ENCODE results near the gene WNT3A. TPM values are rescaled to one million over a fixed set of nuclear protein-coding genes. Genes with fewer than 3 reads are reported as not detected.

The WNT3A gene
- total and polyA plus RNA-seq, 9 of the 15 experiments (the other 6 are each of a cell fraction or from before 2014, with no cell fraction given) = not detected

DNA sequence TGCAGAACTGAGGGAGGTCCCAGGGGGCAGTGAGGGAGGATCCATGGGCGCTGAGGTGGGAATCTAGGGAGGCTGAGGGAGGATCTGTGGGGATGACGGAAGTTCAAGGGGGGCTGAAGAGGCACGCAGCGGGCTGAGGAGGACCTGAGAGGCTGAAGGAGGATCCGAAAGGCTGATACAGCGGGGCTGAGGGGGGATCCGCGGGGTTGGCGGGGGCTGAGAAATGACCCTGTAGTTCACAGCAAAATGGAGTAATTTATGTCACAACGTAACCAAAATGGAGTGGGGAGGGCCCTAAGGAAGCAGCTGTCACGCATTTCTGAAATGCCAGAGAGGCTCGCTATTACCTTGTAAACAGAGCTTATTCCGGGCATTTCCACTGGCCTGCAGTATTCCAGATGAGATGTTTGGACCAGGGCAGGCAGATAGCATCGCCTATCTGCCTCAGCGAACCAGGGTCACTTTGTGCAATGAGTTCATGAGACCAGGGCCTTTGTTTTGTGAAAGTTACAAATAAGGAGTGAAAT lies 103.2 kb downstream of the WNT3A start (continued):
- TF ChIP-seq, protein P1, sequence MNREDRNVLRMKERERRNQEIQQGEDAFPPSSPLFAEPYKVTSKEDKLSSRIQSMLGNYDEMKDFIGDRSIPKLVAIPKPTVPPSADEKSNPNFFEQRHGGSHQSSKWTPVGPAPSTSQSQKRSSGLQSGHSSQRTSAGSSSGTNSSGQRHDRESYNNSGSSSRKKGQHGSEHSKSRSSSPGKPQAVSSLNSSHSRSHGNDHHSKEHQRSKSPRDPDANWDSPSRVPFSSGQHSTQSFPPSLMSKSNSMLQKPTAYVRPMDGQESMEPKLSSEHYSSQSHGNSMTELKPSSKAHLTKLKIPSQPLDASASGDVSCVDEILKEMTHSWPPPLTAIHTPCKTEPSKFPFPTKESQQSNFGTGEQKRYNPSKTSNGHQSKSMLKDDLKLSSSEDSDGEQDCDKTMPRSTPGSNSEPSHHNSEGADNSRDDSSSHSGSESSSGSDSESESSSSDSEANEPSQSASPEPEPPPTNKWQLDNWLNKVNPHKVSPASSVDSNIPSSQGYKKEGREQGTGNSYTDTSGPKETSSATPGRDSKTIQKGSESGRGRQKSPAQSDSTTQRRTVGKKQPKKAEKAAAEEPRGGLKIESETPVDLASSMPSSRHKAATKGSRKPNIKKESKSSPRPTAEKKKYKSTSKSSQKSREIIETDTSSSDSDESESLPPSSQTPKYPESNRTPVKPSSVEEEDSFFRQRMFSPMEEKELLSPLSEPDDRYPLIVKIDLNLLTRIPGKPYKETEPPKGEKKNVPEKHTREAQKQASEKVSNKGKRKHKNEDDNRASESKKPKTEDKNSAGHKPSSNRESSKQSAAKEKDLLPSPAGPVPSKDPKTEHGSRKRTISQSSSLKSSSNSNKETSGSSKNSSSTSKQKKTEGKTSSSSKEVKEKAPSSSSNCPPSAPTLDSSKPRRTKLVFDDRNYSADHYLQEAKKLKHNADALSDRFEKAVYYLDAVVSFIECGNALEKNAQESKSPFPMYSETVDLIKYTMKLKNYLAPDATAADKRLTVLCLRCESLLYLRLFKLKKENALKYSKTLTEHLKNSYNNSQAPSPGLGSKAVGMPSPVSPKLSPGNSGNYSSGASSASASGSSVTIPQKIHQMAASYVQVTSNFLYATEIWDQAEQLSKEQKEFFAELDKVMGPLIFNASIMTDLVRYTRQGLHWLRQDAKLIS (CRISPR knock-in tag; IDR thresholded peaks at IDR 0.05) = peak; percentile 20; the same call in 1 of the 2 replicates
- TF ChIP-seq SMARCE1 (IDR thresholded peaks at IDR 0.05) (0 out of 2 replicates have a peak, but pooled peaks have one; percentile 32), EZH2 (IDR thresholded peaks at IDR 0.05; ENCODE audit: borderline replicate concordance, low read depth, low read length) (no peak), CTBP1 (IDR thresholded peaks at IDR 0.05; ENCODE audit: borderline replicate concordance) (0 out of 2 replicates have a peak, but pooled peaks have one; percentile 19), CHD4 (IDR thresholded peaks at IDR 0.05; ENCODE audit: insufficient read depth, insufficient replicate concordance, low read depth, low read length, poor library complexity, severe bottlenecking) (no peak), ZNF561 (CRISPR knock-in tag; conservative IDR thresholded peaks at IDR 0.05) (no peak), MYBL2 (IDR thresholded peaks at IDR 0.05; ENCODE audit: low read depth) (no peak), MYBL2 (CRISPR knock-in tag; IDR thresholded peaks at IDR 0.05; ENCODE audit: borderline replicate concordance) (no peak), EHMT2 (IDR thresholded peaks at IDR 0.05) (no peak), PYGO2 (tag; IDR thresholded peaks at IDR 0.05) (peak; percentile 40; the same call in 1 of the 2 replicates), HIVEP1 (CRISPR knock-in tag; IDR thresholded peaks at IDR 0.05) (no peak), DACH1 (IDR thresholded peaks at IDR 0.05; ENCODE audit: partially characterized antibody) (no peak), TOE1 (IDR thresholded peaks at IDR 0.05; ENCODE audit: borderline replicate concordance) (peak; percentile 10; the same call in 1 of the 2 replicates), TOE1 (CRISPR knock-in tag; IDR thresholded peaks at IDR 0.05; ENCODE audit: borderline replicate concordance, low read depth) (no peak), NCOA4 (IDR thresholded peaks at IDR 0.05; ENCODE audit: partially characterized antibody) (peak; percentile 4), MTA2 (IDR thresholded peaks at IDR 0.05; ENCODE audit: low read depth) (no peak), ZNF41 (CRISPR knock-in tag; conservative IDR thresholded peaks at IDR 0.05) (no peak), ZEB2 (IDR thresholded peaks at IDR 0.05) (0 out of 2 replicates have a peak, but pooled peaks have one; percentile 14), SMAD4 (CRISPR knock-in tag; conservative IDR thresholded peaks at IDR 0.05) (0 out of 2 replicates have a peak, but pooled peaks have one; percentile 2), ID3 (CRISPR knock-in tag; IDR thresholded peaks at IDR 0.05) (no peak), ID3 (tag; IDR thresholded peaks at IDR 0.05) (peak; percentile 33; the same call in 1 of the 2 replicates), PTRF (tag; IDR thresholded peaks at IDR 0.05) (peak; percentile 37; the same call in 1 of the 2 replicates), ZNF449 (CRISPR knock-in tag; IDR thresholded peaks at IDR 0.05) (no peak), BRD4 (IDR thresholded peaks at IDR 0.05) (0 out of 2 replicates have a peak, but pooled peaks have one; percentile 58)
